Neural progenitor cell (in vitro differentiated cells): Measurements from ENCODE around the gene PLD2. TPM values are rescaled to one million over a fixed set of nuclear protein-coding genes. Genes with fewer than 3 reads are reported as not detected.

Experiments used
- DNase-seq: peaks from one replicate; pipeline ENCODE4 v3.0.0-alpha.2; 2016; ENCODE audit warnings: low spot score
- H2AFZ ChIP-seq: fragments of 200-600 bp; sonication (generic); replicated peaks from 2 replicates; pipeline ENCODE4 v1.6.1; 2016; ENCODE audit warnings: antibody characterized with exemption
- H3F3A ChIP-seq: fragments of 200-600 bp; sonication (generic); 2 replicates; pipeline ENCODE4 v1.6.1; 2016; ENCODE audit warnings: antibody characterized with exemption, low read depth
- H3K27ac ChIP-seq: fragments of 200-600 bp; sonication (generic); 2 replicates; pipeline ENCODE4 v1.5.1; 2016; ENCODE audit warnings: mild to moderate bottlenecking
- H3K27me3 ChIP-seq: fragments of 200-600 bp; sonication (generic); 2 replicates; pipeline ENCODE4 v1.6.1; 2016; ENCODE audit warnings: mild to moderate bottlenecking, moderate library complexity
- H3K36me3 ChIP-seq: fragments of 200-600 bp; sonication (generic); 2 replicates; pipeline ENCODE4 v1.5.1; 2016
- H3K4me1 ChIP-seq: fragments of 200-600 bp; sonication (generic); 2 replicates; pipeline ENCODE4 v1.6.1; 2016; ENCODE audit warnings: mixed run types
- H3K4me2 ChIP-seq: fragments of 200-600 bp; sonication (generic); 2 replicates; pipeline ENCODE4 v1.6.1; 2016
- H3K4me3 ChIP-seq: fragments of 200-600 bp; sonication (generic); 2 replicates; pipeline ENCODE4 v1.5.1; 2016
- H3K79me2 ChIP-seq: fragments of 200-600 bp; sonication (generic); 2 replicates; pipeline ENCODE4 v1.6.1; 2016; ENCODE audit warnings: low read depth
- H3K9ac ChIP-seq: fragments of 200-600 bp; sonication (generic); 2 replicates; pipeline ENCODE4 v1.6.1; 2016
- H3K9me3 ChIP-seq: fragments of 200-600 bp; sonication (generic); 2 replicates; pipeline ENCODE4 v1.5.1; 2016; ENCODE audit warnings: low read depth
- H4K20me1 ChIP-seq: fragments of 200-600 bp; sonication (generic); 2 replicates; pipeline ENCODE4 v1.6.1; 2016; ENCODE audit warnings: low read depth
- H3K27ac Mint-ChIP-seq: 3 replicates; pipeline ENCODE4 v1.8.0; 2021; ENCODE audit warnings: mixed read lengths
- H3K27me3 Mint-ChIP-seq: 2 replicates; pipeline ENCODE4 v1.8.0; 2022; ENCODE audit warnings: low read depth, mild to moderate bottlenecking, inconsistent platforms, moderate library complexity, mixed read lengths; ENCODE audit not compliant: insufficient read depth
- H3K36me3 Mint-ChIP-seq: 3 replicates; pipeline ENCODE4 v1.8.0; 2021; ENCODE audit warnings: mixed read lengths
- H3K4me1 Mint-ChIP-seq: 3 replicates; pipeline ENCODE4 v1.8.0; 2021; ENCODE audit warnings: mixed read lengths
- H3K4me3 Mint-ChIP-seq: 3 replicates; pipeline ENCODE4 v1.8.0; 2021; ENCODE audit warnings: mild to moderate bottlenecking, moderate library complexity, mixed read lengths
- H3K9me3 Mint-ChIP-seq: 3 replicates; pipeline ENCODE4 v1.8.0; 2020; ENCODE audit warnings: mixed read lengths
- EZH2 ChIP-seq: fragments of 200-600 bp; sonication (generic); IDR thresholded peaks from 2 replicates; pipeline ENCODE4 v1.6.1; 2017; ENCODE audit warnings: antibody characterized with exemption, mild to moderate bottlenecking, moderate library complexity
- EZH2phosphoT487 ChIP-seq: fragments of 200-600 bp; sonication (generic); IDR thresholded peaks from 2 replicates; pipeline ENCODE4 v1.6.1; 2017; ENCODE audit warnings: antibody characterized with exemption
- total RNA-seq: library from RNA; depleted of rRNA; stranded (reverse); fragments of >200 nt; gene quantifications from 2 replicates; pipeline ENCODE4 v1.2.3, GENCODE V29; 2015; ENCODE audit warnings: low replicate concordance
- TF ChIP-seq, protein P1 (sequence below): fragments of 200-600 bp; sonication (generic); IDR thresholded peaks from 2 replicates; pipeline ENCODE4 v1.5.1; 2017; ENCODE audit warnings: antibody characterized with exemption, mild to moderate bottlenecking

PLD2 gene
- total RNA-seq, 1 donor from 2014 or later: 23.8 TPM

DNA sequence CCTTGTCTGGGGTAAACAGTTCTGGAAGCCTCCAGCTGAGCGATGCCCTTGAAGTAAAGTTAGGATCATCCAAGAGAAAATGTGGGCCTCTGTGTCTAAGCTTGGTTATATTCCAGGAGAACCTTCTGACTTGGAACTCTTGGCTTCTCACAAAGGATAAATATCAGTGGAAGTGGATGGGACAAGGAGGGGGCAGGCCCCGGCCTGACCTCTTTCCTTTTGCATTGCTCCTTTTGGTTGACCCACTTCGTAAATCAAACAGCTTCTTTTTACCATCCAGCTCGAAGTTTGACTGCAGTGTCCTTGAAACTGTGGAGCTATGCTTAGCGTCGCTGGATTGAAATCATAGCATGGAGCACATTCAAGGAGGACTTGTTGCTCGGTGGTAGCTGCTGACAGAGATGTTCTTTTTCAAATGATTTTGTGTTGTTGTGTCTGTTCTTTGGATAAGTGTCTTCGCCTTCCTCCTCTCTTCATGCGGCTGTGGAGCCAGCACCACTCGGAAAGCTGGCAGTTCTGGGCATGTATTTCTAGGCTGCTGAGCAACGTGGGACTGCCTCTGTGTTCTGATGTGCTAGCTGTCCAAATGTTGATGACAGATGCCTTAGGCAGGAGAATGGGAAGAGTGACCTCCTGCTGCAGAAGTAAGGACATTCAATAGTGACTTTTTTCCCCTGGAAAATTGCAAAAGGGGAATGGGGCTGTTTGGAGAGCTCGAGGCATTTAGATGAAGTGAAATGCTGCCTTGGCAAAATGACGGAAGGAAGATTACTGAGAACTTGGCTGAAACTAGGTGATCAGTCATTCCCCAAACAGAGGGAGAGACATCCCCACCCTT is 30.7 kb downstream of the PLD2 start:
- H3K36me3 Mint-ChIP-seq: peaks cover 5% of the 10 kb centered on the region
- Histone ChIP-seq H3K4me2 (no peak overlapping the region), H3K4me3 (no peak overlapping the region), H3K4me1 (peaks cover 9% of the 10 kb centered on the region), H3K27me3 (no peaks in the 10 kb centered on the region), H3K27ac (no peak overlapping the region), H3K79me2 (peaks cover 57% of the 10 kb centered on the region), H3K36me3 (no peaks in the 10 kb centered on the region), H3K9me3 (no peaks in the 10 kb centered on the region), H2AFZ (no peak overlapping the region), H3K9ac (no peak overlapping the region), H3F3A (peaks cover 5% of the 10 kb centered on the region), H4K20me1 (peaks cover 34% of the 10 kb centered on the region)
- TF ChIP-seq EZH2phosphoT487 (no peak), EZH2 (no peak)
- TF ChIP-seq, protein P1, sequence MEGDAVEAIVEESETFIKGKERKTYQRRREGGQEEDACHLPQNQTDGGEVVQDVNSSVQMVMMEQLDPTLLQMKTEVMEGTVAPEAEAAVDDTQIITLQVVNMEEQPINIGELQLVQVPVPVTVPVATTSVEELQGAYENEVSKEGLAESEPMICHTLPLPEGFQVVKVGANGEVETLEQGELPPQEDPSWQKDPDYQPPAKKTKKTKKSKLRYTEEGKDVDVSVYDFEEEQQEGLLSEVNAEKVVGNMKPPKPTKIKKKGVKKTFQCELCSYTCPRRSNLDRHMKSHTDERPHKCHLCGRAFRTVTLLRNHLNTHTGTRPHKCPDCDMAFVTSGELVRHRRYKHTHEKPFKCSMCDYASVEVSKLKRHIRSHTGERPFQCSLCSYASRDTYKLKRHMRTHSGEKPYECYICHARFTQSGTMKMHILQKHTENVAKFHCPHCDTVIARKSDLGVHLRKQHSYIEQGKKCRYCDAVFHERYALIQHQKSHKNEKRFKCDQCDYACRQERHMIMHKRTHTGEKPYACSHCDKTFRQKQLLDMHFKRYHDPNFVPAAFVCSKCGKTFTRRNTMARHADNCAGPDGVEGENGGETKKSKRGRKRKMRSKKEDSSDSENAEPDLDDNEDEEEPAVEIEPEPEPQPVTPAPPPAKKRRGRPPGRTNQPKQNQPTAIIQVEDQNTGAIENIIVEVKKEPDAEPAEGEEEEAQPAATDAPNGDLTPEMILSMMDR: no peak
- peak overlapping the region; percentile 7 for H3K27ac Mint-ChIP-seq
- H3K27me3 Mint-ChIP-seq: peaks cover 9% of the 10 kb centered on the region
- no peak overlapping the region for H3K4me3 Mint-ChIP-seq
- DNase-seq: no peak
- peaks cover 20% of the 10 kb centered on the region for H3K4me1 Mint-ChIP-seq
- H3K9me3 Mint-ChIP-seq: no peaks in the 10 kb centered on the region

DNA sequence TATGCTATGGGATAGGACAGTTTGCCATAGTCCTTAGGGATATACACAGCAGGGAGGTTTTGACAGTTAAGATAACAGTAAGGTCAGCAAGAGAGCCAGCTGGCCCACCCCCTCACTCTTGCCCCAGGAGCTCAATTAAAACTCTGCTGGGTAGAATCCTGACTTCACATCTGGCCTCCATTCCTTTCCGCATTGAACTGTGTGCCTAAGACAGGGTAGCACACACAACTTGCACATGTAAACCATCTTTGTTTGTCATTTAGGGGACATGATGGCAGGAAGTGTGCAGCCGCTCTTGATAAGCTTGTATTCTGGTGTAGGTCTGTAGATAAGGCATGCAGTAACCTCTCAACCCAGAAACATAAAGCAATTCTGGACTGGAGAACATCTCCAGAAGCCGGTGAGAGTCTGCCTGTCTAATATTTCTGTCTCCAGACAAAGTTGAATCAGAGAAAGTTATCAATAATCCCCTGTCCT is 31.4 kb downstream of the PLD2 start:
- H3K4me1 ChIP-seq: peaks cover 9% of the 10 kb centered on the region
- no peak overlapping the region for H3K4me3 ChIP-seq
- no peak overlapping the region for H3K9ac ChIP-seq
- DNase-seq: no peak
- H3K9me3 Mint-ChIP-seq: no peaks in the 10 kb centered on the region
- no peaks in the 10 kb centered on the region for H3K27me3 ChIP-seq
- H3K4me3 Mint-ChIP-seq: no peak overlapping the region
- peaks cover 9% of the 10 kb centered on the region for H3K27me3 Mint-ChIP-seq
- H3F3A ChIP-seq: peaks cover 5% of the 10 kb centered on the region
- no peak overlapping the region for H2AFZ ChIP-seq
- no peaks in the 10 kb centered on the region for H3K9me3 ChIP-seq
- TF ChIP-seq EZH2 (no peak), EZH2phosphoT487 (no peak)
- TF ChIP-seq, protein P1: no peak
- H3K27ac ChIP-seq: no peak overlapping the region
- peaks cover 20% of the 10 kb centered on the region for H3K4me1 Mint-ChIP-seq
- H3K36me3 ChIP-seq: no peaks in the 10 kb centered on the region
- H4K20me1 ChIP-seq: peaks cover 34% of the 10 kb centered on the region
- H3K79me2 ChIP-seq: peaks cover 58% of the 10 kb centered on the region
- H3K27ac Mint-ChIP-seq: no peak overlapping the region
- H3K4me2 ChIP-seq: no peak overlapping the region
- H3K36me3 Mint-ChIP-seq: peaks cover 5% of the 10 kb centered on the region

DNA sequence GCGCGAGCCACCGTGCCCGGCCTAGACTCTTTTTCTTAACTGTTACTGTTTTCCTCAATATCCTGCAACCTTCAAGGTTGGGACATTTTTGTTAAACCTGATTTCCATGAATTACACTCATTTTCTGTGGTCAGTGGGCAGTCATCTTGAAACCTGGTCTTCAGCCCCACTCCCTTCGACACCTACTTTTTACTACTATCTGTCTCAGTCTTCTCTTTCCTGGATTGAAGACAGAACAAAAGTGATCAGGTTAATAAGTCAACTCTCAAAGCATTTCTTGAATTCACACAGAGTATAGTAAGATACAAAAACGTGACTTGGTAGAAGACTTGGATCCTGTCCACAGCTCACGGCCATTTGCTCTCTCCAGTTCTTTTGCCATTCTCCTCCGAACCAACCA is 32.3 kb downstream of the PLD2 start:
- TF ChIP-seq, protein P1: no peak
- no peaks in the 10 kb centered on the region for H3K9me3 ChIP-seq
- peaks cover 6% of the 10 kb centered on the region for H3K27me3 Mint-ChIP-seq
- no peak overlapping the region for H3K27ac Mint-ChIP-seq
- H3K4me2 ChIP-seq: no peak overlapping the region
- H3K4me1 ChIP-seq: peaks cover 5% of the 10 kb centered on the region
- H3K79me2 ChIP-seq: peaks cover 52% of the 10 kb centered on the region
- no peaks in the 10 kb centered on the region for H3K36me3 ChIP-seq
- H3K4me1 Mint-ChIP-seq: peaks cover 15% of the 10 kb centered on the region
- H2AFZ ChIP-seq: no peak overlapping the region
- no peaks in the 10 kb centered on the region for H3K9me3 Mint-ChIP-seq
- no peak overlapping the region for H3K9ac ChIP-seq
- H3K4me3 Mint-ChIP-seq: no peak overlapping the region
- H3K4me3 ChIP-seq: no peak overlapping the region
- peaks cover under 1% of the 10 kb centered on the region for H3F3A ChIP-seq
- peaks cover 31% of the 10 kb centered on the region for H4K20me1 ChIP-seq
- H3K27ac ChIP-seq: no peak overlapping the region
- H3K27me3 ChIP-seq: no peaks in the 10 kb centered on the region
- H3K36me3 Mint-ChIP-seq: peaks cover 5% of the 10 kb centered on the region
- no peak for DNase-seq
